GM10266 (cell line): ENCODE measurements around the gene FAM193B.

Experiments
- DNase-seq: peaks from one replicate; pipeline ENCODE4 v3.0.0; 2012; ENCODE audit errors: extremely low spot score
- CTCF ChIP-seq: IDR thresholded peaks from 2 replicates; pipeline ENCODE4 v1.5.1; 2012; ENCODE audit warnings: mild to moderate bottlenecking, low read depth; ENCODE audit not compliant: control insufficient read depth, insufficient read depth; ENCODE audit errors: missing control alignments

FAM193B gene

DNA sequence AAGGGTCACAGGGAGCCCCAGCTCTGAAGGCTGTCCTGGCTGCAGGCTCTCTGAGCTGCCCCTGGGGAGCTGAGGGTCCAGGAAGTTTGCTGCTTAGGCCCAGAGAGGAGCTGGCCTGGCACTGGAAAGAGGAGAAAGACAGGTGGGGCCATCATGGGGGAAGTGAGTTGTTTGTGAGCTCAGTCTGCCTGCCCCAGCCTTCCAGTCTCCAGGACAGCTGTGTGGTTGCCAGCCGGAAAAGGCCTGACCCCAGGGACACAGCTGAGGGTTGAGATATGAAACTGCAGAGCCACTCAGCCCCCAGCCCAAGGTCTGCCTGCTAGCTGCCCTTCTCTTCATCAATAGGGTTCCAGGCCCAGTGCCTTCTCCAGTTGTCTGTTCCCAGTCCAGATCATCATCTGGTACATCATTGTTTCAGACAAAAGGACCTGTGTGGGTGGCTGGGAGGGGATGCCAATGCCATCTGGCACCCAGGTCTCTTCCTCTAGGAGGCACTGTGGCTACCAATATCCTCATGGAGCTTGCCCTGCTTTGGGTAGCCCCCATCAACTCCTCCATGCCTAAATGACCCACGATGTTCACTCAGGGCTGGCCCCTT, 33.3 kb downstream of the FAM193B start:
- TF ChIP-seq CTCF = no peak
- no peak for DNase-seq

DNA sequence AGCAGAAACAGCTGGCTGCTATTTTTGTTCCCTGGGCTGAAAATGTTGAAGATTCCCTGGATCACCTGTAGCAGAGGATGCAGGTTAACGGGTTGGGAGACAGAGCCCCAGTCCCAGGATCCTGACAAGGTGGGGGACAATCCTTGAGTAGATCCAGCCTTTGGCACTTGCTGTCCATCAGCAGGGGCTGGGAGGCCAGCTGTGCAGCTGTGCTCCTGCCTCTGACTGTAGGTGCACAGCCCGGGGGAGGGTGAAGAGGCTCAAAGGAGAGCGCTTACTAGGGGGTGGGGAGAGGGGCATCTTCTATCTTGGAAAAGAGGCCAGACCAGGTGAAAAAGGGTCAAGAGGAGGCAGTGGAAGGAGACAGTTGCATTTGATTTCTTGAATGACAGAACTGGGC, 34.1 kb downstream of the FAM193B start:
- no peak for DNase-seq
- TF ChIP-seq CTCF = no peak

DNA sequence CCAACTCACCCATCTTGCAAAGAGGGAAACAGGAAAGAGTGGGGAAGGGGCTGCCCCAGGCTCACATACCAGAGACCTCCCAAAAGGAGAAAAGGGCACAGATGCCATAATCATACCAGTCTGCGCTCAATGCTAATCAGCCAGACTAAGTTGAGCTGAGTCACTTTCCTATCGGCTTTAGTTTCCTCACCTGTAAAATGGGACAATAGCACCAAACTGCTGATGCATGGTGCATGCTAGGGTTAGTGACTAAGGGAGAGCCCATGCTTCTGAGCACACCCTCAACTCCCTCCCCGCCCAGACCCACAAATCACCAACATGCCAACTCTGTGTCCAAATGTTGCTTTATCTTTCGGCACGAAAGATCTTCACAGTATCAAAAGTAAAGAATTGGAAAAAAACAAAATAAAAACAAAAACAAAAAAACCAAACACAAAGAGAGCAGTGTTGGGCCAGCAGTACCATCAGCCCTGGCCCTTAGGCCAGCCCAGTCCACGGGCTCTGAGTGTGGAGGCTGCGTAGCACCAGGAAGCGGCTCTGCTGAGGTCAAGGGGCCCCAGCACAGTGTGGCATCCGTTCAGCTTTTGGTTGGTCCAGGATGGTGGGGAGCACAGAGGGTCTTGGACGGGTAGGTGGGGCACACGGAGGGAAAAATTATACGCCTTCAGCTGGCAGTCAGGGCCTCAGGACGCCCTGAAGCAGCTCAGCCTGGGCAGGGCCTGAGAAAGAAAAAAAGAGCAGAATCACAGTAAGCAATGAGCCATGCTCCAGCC, 34.7 kb downstream of the FAM193B start:
- no peak for DNase-seq
- no peak for TF ChIP-seq CTCF

DNA sequence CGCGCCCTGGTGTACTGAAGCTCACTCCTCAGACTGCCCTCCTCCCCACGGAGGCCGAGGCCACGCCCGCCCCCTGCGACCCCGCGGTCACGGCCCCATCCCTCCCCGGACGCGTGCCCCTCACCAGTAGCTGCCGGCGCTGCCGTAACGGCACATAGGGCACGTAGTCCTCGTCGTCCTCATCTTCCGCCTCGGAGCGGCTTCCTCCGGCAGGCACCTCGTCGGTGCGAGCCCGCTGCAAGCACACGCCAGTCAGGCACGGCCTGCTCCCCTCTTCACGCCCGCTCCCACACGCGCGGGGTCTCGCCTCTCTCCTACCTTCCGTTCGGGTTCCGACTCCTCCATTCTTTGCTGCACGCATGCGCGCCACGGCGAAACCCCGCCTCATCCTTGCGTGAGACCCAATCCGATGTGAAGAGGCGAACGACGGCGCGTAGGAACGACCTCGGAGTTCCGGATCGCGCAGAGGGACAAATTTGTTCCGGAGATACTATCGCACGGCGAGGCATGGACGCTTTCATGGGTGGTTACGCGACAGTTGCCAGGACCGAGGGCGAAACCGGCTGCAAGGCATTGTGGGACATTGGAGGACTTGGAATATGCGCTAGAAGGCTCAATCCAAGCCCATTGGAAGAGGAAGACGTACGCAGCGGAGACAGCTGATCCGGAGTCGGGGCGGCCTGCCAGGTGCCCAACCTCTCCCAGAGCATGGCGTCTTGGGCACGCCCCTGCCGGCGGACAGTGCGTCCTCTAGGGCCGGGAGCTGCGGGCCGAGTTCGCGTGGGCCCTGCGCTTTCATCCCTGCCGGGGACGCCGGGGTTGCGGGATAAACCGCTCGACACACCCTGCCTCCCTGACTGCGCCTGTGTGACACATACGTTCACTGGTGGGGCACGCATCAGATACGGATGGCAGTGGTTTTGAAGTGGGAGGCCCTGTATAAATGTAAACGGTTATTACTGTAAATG, 37.5 kb downstream of the FAM193B start, which contains the start of gene DDX41:
Gene DDX41, minus strand, starts transcription at position 361 of the 968 bp plus-strand sequence. Its CDS starts 16 bp downstream, at position 345.
- DNase-seq = peak; percentile 99
- peak; percentile 8 for TF ChIP-seq CTCF

GRCh38 chr5:177515580-177515979, 38.8 kb downstream of the FAM193B start:
- DNase-seq = no peak
- no peak for TF ChIP-seq CTCF

DNA sequence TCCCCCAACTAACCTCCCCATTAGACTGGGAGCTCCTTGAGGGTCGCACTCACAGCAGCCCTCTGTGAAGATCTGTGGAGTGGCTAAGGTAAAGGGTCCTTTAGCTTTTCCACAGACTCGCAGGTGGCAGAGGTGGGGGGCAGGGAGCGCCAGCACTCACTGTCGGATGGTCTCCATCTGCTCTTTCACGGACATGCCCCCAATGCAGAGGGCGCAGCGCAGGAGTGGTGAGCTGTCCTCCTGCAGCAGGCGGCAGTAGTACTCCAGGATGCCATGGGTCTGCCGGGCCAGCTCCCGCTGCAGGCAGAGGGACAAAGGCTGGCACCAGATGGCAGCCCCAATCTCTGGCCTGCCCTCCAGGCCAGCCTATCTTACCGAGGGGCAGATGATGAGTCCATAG, 39.8 kb downstream of the FAM193B start:
- TF ChIP-seq CTCF = no peak
- no peak for DNase-seq
